HG03196 (cell line): ENCODE data around the gene SBF2.
"Not testable (repeated sequence)": the region's sequence is repeated elsewhere in the genome, so short reads cannot be mapped to it uniquely, and the experiment has no call there.

ENCODE experiments used
- ATAC-seq: cut with Tn5 transposase; IDR thresholded peaks from one replicate; pipeline ENCODE4 v1.9.1; 2021; ENCODE audit not compliant: unreplicated experiment

Gene SBF2

GRCh38 chr11:9969068-9969467, 325.0 kb downstream of the SBF2 start:
- ATAC-seq: no peak

GRCh38 chr11:9962722-9963121, 331.3 kb downstream of the SBF2 start:
- ATAC-seq: peak; percentile 94

GRCh38 chr11:9957072-9957471, 336.9 kb downstream of the SBF2 start:
- ATAC-seq: no peak

- ATAC-seq: no peak
Observed at GRCh38 chr11:9956483-9956882, 337.5 kb downstream of the SBF2 start.

- no peak for ATAC-seq
Observed at GRCh38 chr11:9955391-9955790, 338.6 kb downstream of the SBF2 start.

GRCh38 chr11:9953994-9954626, 339.9 kb downstream of the SBF2 start:
- no peak for ATAC-seq

GRCh38 chr11:9952511-9953196, 341.4 kb downstream of the SBF2 start:
- no peak for ATAC-seq

GRCh38 chr11:9951807-9952206, 342.2 kb downstream of the SBF2 start:
- no peak for ATAC-seq

- ATAC-seq: no peak
Observed at GRCh38 chr11:9950462-9950861, 343.6 kb downstream of the SBF2 start.

GRCh38 chr11:9947231-9947864, 346.7 kb downstream of the SBF2 start:
- peak; percentile 76 for ATAC-seq

GRCh38 chr11:9945680-9946079, 348.3 kb downstream of the SBF2 start:
- not testable (repeated sequence) for ATAC-seq

- no peak for ATAC-seq
Observed at GRCh38 chr11:9943386-9944110, 350.5 kb downstream of the SBF2 start.

- ATAC-seq: no peak
Observed at GRCh38 chr11:9941991-9942390, 352.0 kb downstream of the SBF2 start.

GRCh38 chr11:9939150-9939549, 354.9 kb downstream of the SBF2 start:
- not testable (repeated sequence) for ATAC-seq

- no peak for ATAC-seq
Observed at GRCh38 chr11:9936754-9937153, 357.3 kb downstream of the SBF2 start.

GRCh38 chr11:9932843-9933242, 361.2 kb downstream of the SBF2 start:
- not testable (repeated sequence) for ATAC-seq

GRCh38 chr11:9930562-9931331, 363.3 kb downstream of the SBF2 start:
- ATAC-seq: not testable (repeated sequence)

- no peak for ATAC-seq
Observed at GRCh38 chr11:9927670-9928069, 366.3 kb downstream of the SBF2 start.

GRCh38 chr11:9923280-9923679, 370.7 kb downstream of the SBF2 start:
- no peak for ATAC-seq

GRCh38 chr11:9922806-9923205, 371.2 kb downstream of the SBF2 start:
- no peak for ATAC-seq

GRCh38 chr11:9916480-9916879, 377.5 kb downstream of the SBF2 start:
- ATAC-seq: no peak
